Left ventricle myocardium inferior (tissue), 1 donor: ENCODE results near the gene ZNF689. TPM values are rescaled to one million over a fixed set of nuclear protein-coding genes. Genes with fewer than 3 reads are reported as not detected.

Experiments
- DNase-seq: peaks from one replicate; pipeline ENCODE4 v3.0.0-alpha.2; 2020
- H3K27ac ChIP-seq: fragments of 200-600 bp; replicated peaks from 2 replicates; pipeline ENCODE4 v1.8.0; 2021
- H3K27me3 ChIP-seq: fragments of 200-600 bp; 2 replicates; pipeline ENCODE4 v1.8.0; 2021; ENCODE audit warnings: low read depth
- H3K36me3 ChIP-seq: fragments of 200-600 bp; 2 replicates; pipeline ENCODE4 v1.8.0; 2021
- H3K4me1 ChIP-seq: fragments of 200-600 bp; 2 replicates; pipeline ENCODE4 v1.8.0; 2021
- H3K4me3 ChIP-seq: fragments of 200-600 bp; 2 replicates; pipeline ENCODE4 v1.8.0; 2021; ENCODE audit warnings: mild to moderate bottlenecking, moderate library complexity
- H3K9me3 ChIP-seq: fragments of 200-600 bp; replicated peaks from 2 replicates; pipeline ENCODE4 v1.8.0; 2021
- CTCF ChIP-seq: fragments of 200-600 bp; IDR thresholded peaks from 2 replicates; pipeline ENCODE4 v1.8.0; 2021; ENCODE audit warnings: antibody characterized with exemption, mild to moderate bottlenecking, borderline replicate concordance
- intact Hi-C: fragments of 100-400 bp; cut with micrococcal nuclease; formaldehyde crosslinking; loops from one replicate; pipeline ENCODE4 v1.11.0; 2022
- total RNA-seq: library from RNA; stranded (reverse); fragmentation: NEBNext Ultra II Directional; extraction: Animal tissue kit (Norgen Biotek cat#: 25700); gene quantifications from one replicate; pipeline ENCODE4 v1.2.1, GENCODE V29; 2021
- donor health status: DM: no; HTN: yes; CAD: no; lungs with severe emphysema.

Gene ZNF689
- total RNA-seq, 1 donor from 2014 or later = 5.0 TPM

GRCh38 chr16:30562021-30562420, 48.2 kb downstream of the ZNF689 start:
- no peaks in the 10 kb centered on the region for H3K27me3 ChIP-seq
- no peak for DNase-seq
- H3K27ac ChIP-seq = peak overlapping the region; percentile 87
- no peaks in the 10 kb centered on the region for H3K9me3 ChIP-seq
- intact Hi-C loops = no loop called here
- peaks cover 27% of the 10 kb centered on the region for H3K4me1 ChIP-seq
- H3K36me3 ChIP-seq = no peaks in the 10 kb centered on the region
- TF ChIP-seq CTCF = no peak
- peak overlapping the region; percentile 70 for H3K4me3 ChIP-seq

- Histone ChIP-seq H3K36me3 (peaks cover 1% of the 10 kb centered on the region), H3K4me3 (peak overlapping the region; percentile 70), H3K9me3 (no peaks in the 10 kb centered on the region), H3K27ac (peak overlapping the region; percentile 87), H3K4me1 (peaks cover 35% of the 10 kb centered on the region), H3K27me3 (no peaks in the 10 kb centered on the region)
- intact Hi-C loops = no loop called here
- TF ChIP-seq CTCF = no peak
- DNase-seq = no peak
These were observed 48.9 kb downstream of the ZNF689 start for GRCh38 chr16:30561089-30561816.

- Histone ChIP-seq H3K4me1 (peaks cover 51% of the 10 kb centered on the region), H3K9me3 (no peaks in the 10 kb centered on the region), H3K4me3 (no peak overlapping the region), H3K27me3 (no peaks in the 10 kb centered on the region), H3K27ac (no peak overlapping the region), H3K36me3 (peaks cover 17% of the 10 kb centered on the region)
- no peak for DNase-seq
- TF ChIP-seq CTCF = no peak
- intact Hi-C loops = no loop called here
These were observed 50.5 kb downstream of the ZNF689 start for GRCh38 chr16:30559690-30560089.

- Histone ChIP-seq H3K9me3 (no peaks in the 10 kb centered on the region), H3K27me3 (no peaks in the 10 kb centered on the region), H3K4me3 (peak overlapping the region; percentile 82), H3K27ac (peak overlapping the region; percentile 96), H3K36me3 (peaks cover 25% of the 10 kb centered on the region), H3K4me1 (peaks cover 59% of the 10 kb centered on the region)
- intact Hi-C loops = no loop called here
- no peak for TF ChIP-seq CTCF
- DNase-seq = no peak
These were observed 51.3 kb downstream of the ZNF689 start for GRCh38 chr16:30558789-30559377.

- H3K27ac ChIP-seq = peak within 1 kb of the TSS; percentile 96
- H3K9me3 ChIP-seq = no peaks in the 10 kb centered on the region
- H3K36me3 ChIP-seq = peaks cover 30% of the 10 kb centered on the region
- intact Hi-C loops = no loop called here
- peaks cover 66% of the 10 kb centered on the region for H3K4me1 ChIP-seq
- TF ChIP-seq CTCF = peak; percentile 9
- H3K27me3 ChIP-seq = no peaks in the 10 kb centered on the region
- peak within 1 kb of the TSS; percentile 82 for H3K4me3 ChIP-seq
- DNase-seq = peak; percentile 98
These were observed 52.0 kb downstream of the ZNF689 start, which contains the start of gene ZNF764 for GRCh38 chr16:30557957-30558788. TSS of gene ZNF764 (minus strand) at chr16:30558374. CDS start at chr16:30558182, 192 bp downstream.
